Vagina (tissue), 2 donors: Measurements from ENCODE around the gene LRRC18.

ENCODE experiments used
- POLR2A ChIP-seq, 2 donors: fragments of 450-650 bp; IDR thresholded peaks; one replicate each; pipeline ENCODE4 v1.6.1; 2017; ENCODE audit warnings: antibody characterized with exemption in 2 of 2, mild to moderate bottlenecking in 2 of 2, moderate library complexity in 2 of 2
- TF ChIP-seq, protein P1 (sequence below), 3 experiments: fragments of 450-650 bp in 2 of 3; fragments of 200-600 bp in 1 of 3; sonication (generic) in 1 of 3; IDR thresholded peaks; one replicate each; pipeline ENCODE4 v1.5.1; 2017 to 2019; ENCODE audit warnings: antibody characterized with exemption in 3 of 3, mild to moderate bottlenecking in 2 of 3, moderate library complexity in 2 of 3

DNA sequence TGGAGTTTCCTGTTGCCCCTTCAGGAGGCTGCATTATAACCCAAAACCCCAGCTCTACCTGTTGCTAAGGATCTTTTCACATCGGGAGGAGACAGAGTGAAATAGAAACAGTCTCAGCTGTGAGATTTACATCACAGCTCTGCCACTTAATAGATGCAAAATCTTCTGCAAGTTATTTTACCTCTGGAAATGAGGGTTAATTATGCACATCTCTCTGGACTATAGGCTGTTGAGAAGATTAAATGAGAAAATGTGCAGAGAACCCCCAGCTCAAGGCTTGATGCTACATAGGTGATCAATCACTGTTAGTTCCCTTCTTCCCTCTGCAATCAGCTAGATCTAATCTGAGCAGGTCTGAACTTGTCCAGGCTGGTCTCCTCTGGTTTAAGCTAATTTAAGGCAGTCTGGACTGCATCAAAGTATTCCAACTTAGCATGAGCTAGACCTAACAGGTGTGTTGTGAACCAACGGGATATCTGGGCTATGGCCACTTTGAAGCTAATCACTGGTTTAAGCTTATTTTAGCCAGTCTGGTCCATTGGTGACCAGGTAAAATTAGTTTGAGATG lies 8.9 kb upstream of the LRRC18 start:
- TF ChIP-seq, protein P1, sequence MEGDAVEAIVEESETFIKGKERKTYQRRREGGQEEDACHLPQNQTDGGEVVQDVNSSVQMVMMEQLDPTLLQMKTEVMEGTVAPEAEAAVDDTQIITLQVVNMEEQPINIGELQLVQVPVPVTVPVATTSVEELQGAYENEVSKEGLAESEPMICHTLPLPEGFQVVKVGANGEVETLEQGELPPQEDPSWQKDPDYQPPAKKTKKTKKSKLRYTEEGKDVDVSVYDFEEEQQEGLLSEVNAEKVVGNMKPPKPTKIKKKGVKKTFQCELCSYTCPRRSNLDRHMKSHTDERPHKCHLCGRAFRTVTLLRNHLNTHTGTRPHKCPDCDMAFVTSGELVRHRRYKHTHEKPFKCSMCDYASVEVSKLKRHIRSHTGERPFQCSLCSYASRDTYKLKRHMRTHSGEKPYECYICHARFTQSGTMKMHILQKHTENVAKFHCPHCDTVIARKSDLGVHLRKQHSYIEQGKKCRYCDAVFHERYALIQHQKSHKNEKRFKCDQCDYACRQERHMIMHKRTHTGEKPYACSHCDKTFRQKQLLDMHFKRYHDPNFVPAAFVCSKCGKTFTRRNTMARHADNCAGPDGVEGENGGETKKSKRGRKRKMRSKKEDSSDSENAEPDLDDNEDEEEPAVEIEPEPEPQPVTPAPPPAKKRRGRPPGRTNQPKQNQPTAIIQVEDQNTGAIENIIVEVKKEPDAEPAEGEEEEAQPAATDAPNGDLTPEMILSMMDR (IDR thresholded peaks at IDR 0.05) = no peak
- TF ChIP-seq POLR2A (IDR thresholded peaks at IDR 0.05) = no peak
